Hepatocyte (in vitro differentiated cells): Measurements from ENCODE around the gene DYRK1A. TPM values are rescaled to one million over a fixed set of nuclear protein-coding genes. Genes with fewer than 3 reads are reported as not detected.

ENCODE experiments used
- DNase-seq: peaks from one replicate; pipeline ENCODE4 v3.0.0-alpha.2; 2016; ENCODE audit warnings: low spot score
- H2AFZ ChIP-seq: fragments of 200-600 bp; sonication (generic); 2 replicates; pipeline ENCODE4 v1.6.0; 2016; ENCODE audit warnings: antibody characterized with exemption, mild to moderate bottlenecking
- H3K27ac ChIP-seq: fragments of 200-600 bp; sonication (generic); 2 replicates; pipeline ENCODE4 v1.5.1; 2016; ENCODE audit warnings: mild to moderate bottlenecking
- H3K27me3 ChIP-seq: fragments of 200-600 bp; sonication (generic); 2 replicates; pipeline ENCODE4 v1.6.1; 2016
- H3K36me3 ChIP-seq: fragments of 200-600 bp; sonication (generic); replicated peaks from 2 replicates; pipeline ENCODE4 v1.5.1; 2016; ENCODE audit warnings: low read depth; ENCODE audit not compliant: insufficient read depth
- H3K4me1 ChIP-seq: fragments of 200-600 bp; sonication (generic); 2 replicates; pipeline ENCODE4 v1.5.1; 2016; ENCODE audit warnings: mild to moderate bottlenecking, moderate library complexity; ENCODE audit not compliant: insufficient read depth
- H3K4me2 ChIP-seq: fragments of 200-600 bp; sonication (generic); 2 replicates; pipeline ENCODE4 v1.6.0; 2016
- H3K4me3 ChIP-seq: fragments of 200-600 bp; sonication (generic); 2 replicates; pipeline ENCODE4 v1.5.1; 2016; ENCODE audit warnings: mild to moderate bottlenecking
- H3K79me2 ChIP-seq: fragments of 200-600 bp; sonication (generic); 2 replicates; pipeline ENCODE4 v1.6.0; 2017; ENCODE audit warnings: mild to moderate bottlenecking
- H3K9me2 ChIP-seq: fragments of 200-600 bp; sonication (generic); replicated peaks from 2 replicates; pipeline ENCODE4 v1.6.0; 2017; ENCODE audit warnings: mild to moderate bottlenecking; ENCODE audit not compliant: insufficient read depth
- H3K9me3 ChIP-seq: fragments of 200-600 bp; sonication (generic); 2 replicates; pipeline ENCODE4 v1.5.1; 2016; ENCODE audit warnings: low read depth, mild to moderate bottlenecking
- H4K20me1 ChIP-seq: fragments of 200-600 bp; sonication (generic); 2 replicates; pipeline ENCODE4 v1.6.0; 2016; ENCODE audit warnings: mild to moderate bottlenecking; ENCODE audit not compliant: insufficient read depth, poor library complexity, severe bottlenecking
- CTCF ChIP-seq: fragments of 200-600 bp; sonication (generic); IDR thresholded peaks from 2 replicates; pipeline ENCODE4 v1.5.1; 2016; ENCODE audit warnings: antibody characterized with exemption, mild to moderate bottlenecking; ENCODE audit not compliant: poor library complexity
- EZH2 ChIP-seq: fragments of 200-600 bp; sonication (generic); IDR thresholded peaks from 2 replicates; pipeline ENCODE4 v1.6.1; 2016; ENCODE audit warnings: antibody characterized with exemption, mild to moderate bottlenecking, borderline replicate concordance
- EZH2phosphoT487 ChIP-seq: fragments of 200-600 bp; sonication (generic); IDR thresholded peaks from one replicate; pipeline ENCODE4 v1.6.1; 2018; ENCODE audit warnings: antibody characterized with exemption, mild to moderate bottlenecking, low read depth, moderate library complexity; ENCODE audit not compliant: unreplicated experiment, severe bottlenecking
- WGBS: methylation state at CpG from one replicate; pipeline ENCODE4 v1.1.6; 2016; ENCODE audit warnings: low lambda C conversion rate; ENCODE audit errors: missing lambda C conversion rate; 5-methylcytosine and 5-hydroxymethylcytosine counted together
- polyA plus RNA-seq: library from polyadenylated mRNA; unstranded; fragments of >200 nt; fragmentation: Nextera tagmentation; extraction: Ambion mirVana; gene quantifications from 2 replicates; pipeline ENCODE4 v1.2.1, GENCODE V29; 2016
- total RNA-seq: library from RNA; depleted of rRNA; stranded (reverse); fragments of >200 nt; gene quantifications from 2 replicates; pipeline ENCODE4 v1.2.3, GENCODE V29; 2014

The DYRK1A gene
- total and polyA plus RNA-seq, 2 experiments from 2014 or later, result 4.9 to 85.2 TPM

GRCh38 chr21:37532868-37533780, 166.6 kb downstream of the DYRK1A start:
- H3K4me1 ChIP-seq, result peaks cover 16% of the 10 kb centered on the region
- H3K27ac ChIP-seq, result no peak overlapping the region
- no peaks in the 10 kb centered on the region for H3K9me3 ChIP-seq
- no peaks in the 10 kb centered on the region for H4K20me1 ChIP-seq
- WGBS, result 61% methylated on average over 20 of the region's 20 CpGs
- H2AFZ ChIP-seq, result no peak overlapping the region
- no peaks in the 10 kb centered on the region for H3K27me3 ChIP-seq
- no peak for TF ChIP-seq CTCF
- no peak for TF ChIP-seq EZH2
- no peak for TF ChIP-seq EZH2phosphoT487
- H3K36me3 ChIP-seq, result no peaks in the 10 kb centered on the region
- DNase-seq, result peak; percentile 52
- H3K79me2 ChIP-seq, result no peaks in the 10 kb centered on the region
- H3K9me2 ChIP-seq, result no peaks in the 10 kb centered on the region
- no peak overlapping the region for H3K4me3 ChIP-seq
- peak overlapping the region; percentile 17 for H3K4me2 ChIP-seq

GRCh38 chr21:37534431-37534830, 167.9 kb downstream of the DYRK1A start:
- Histone ChIP-seq H3K36me3 (no peaks in the 10 kb centered on the region), H3K27me3 (no peaks in the 10 kb centered on the region), H4K20me1 (no peaks in the 10 kb centered on the region), H3K79me2 (no peaks in the 10 kb centered on the region), H3K9me2 (no peaks in the 10 kb centered on the region), H3K4me3 (no peak overlapping the region), H3K4me1 (peaks cover 16% of the 10 kb centered on the region), H3K27ac (no peak overlapping the region), H3K4me2 (no peak overlapping the region), H2AFZ (no peak overlapping the region), H3K9me3 (no peaks in the 10 kb centered on the region)
- WGBS, result 93% methylated on average over 3 of the region's 3 CpGs
- TF ChIP-seq EZH2phosphoT487 (no peak), CTCF (no peak), EZH2 (no peak)
- DNase-seq, result no peak

GRCh38 chr21:37535130-37535529, 168.6 kb downstream of the DYRK1A start:
- H3K4me3 ChIP-seq, result no peak overlapping the region
- 99% methylated on average over 3 of the region's 3 CpGs for WGBS
- H3K9me2 ChIP-seq, result no peaks in the 10 kb centered on the region
- no peaks in the 10 kb centered on the region for H3K9me3 ChIP-seq
- H4K20me1 ChIP-seq, result no peaks in the 10 kb centered on the region
- no peak overlapping the region for H2AFZ ChIP-seq
- TF ChIP-seq EZH2, result no peak
- TF ChIP-seq EZH2phosphoT487, result no peak
- TF ChIP-seq CTCF, result no peak
- H3K4me1 ChIP-seq, result peaks cover 16% of the 10 kb centered on the region
- H3K79me2 ChIP-seq, result no peaks in the 10 kb centered on the region
- H3K27ac ChIP-seq, result no peak overlapping the region
- no peak overlapping the region for H3K4me2 ChIP-seq
- H3K27me3 ChIP-seq, result no peaks in the 10 kb centered on the region
- H3K36me3 ChIP-seq, result no peaks in the 10 kb centered on the region
- DNase-seq, result no peak
